Liver (tissue), 9 donors: ENCODE measurements around the gene ACOT12. TPM values are rescaled to one million over a fixed set of nuclear protein-coding genes. Genes with fewer than 3 reads are reported as not detected.

ENCODE experiments used
- DNase-seq: peaks from one replicate; pipeline ENCODE4 v3.0.0-alpha.2; 2017; ENCODE audit warnings: low spot score
- H3K27ac ChIP-seq, 2 donors: one replicate each; pipeline ENCODE4 v1.7.0; 2013; ENCODE audit warnings: inconsistent platforms in 2 of 2, low read length in 2 of 2, control low read depth in 1 of 2, low read depth in 1 of 2, mild to moderate bottlenecking in 1 of 2
- H3K27me3 ChIP-seq, 4 donors: one replicate each; pipeline versions ENCODE4 v1.6.1 to v1.7.0; 2013; ENCODE audit warnings: low read length in 3 of 4, inconsistent platforms in 1 of 4, mild to moderate bottlenecking in 1 of 4, moderate library complexity in 1 of 4; ENCODE audit not compliant: control insufficient read depth in 4 of 4, insufficient read depth in 4 of 4
- H3K36me3 ChIP-seq, 4 donors: one replicate each; pipeline versions ENCODE4 v1.6.1 to v1.7.0; 2013; ENCODE audit warnings: low read length in 3 of 4, mild to moderate bottlenecking in 3 of 4, low read depth in 1 of 4, moderate library complexity in 1 of 4; ENCODE audit not compliant: control insufficient read depth in 4 of 4, insufficient read depth in 3 of 4
- H3K4me1 ChIP-seq, 4 donors: one replicate each; pipeline versions ENCODE4 v1.6.1 to v1.7.0; 2013; ENCODE audit warnings: low read length in 3 of 4, mild to moderate bottlenecking in 3 of 4, moderate library complexity in 1 of 4; ENCODE audit not compliant: control insufficient read depth in 4 of 4, insufficient read depth in 4 of 4
- H3K4me3 ChIP-seq, 3 donors: one replicate each; pipeline versions ENCODE4 v1.6.1 to v1.7.0; 2013; ENCODE audit warnings: low read length in 3 of 3, control low read depth in 1 of 3, low read depth in 1 of 3, mild to moderate bottlenecking in 1 of 3
- H3K9ac ChIP-seq, 2 donors: one replicate each; pipeline ENCODE4 v1.7.0; 2013; ENCODE audit warnings: low read length in 2 of 2, mild to moderate bottlenecking in 2 of 2, moderate library complexity in 2 of 2, control low read depth in 1 of 2, low read depth in 1 of 2
- H3K9me3 ChIP-seq, 4 donors: one replicate each; pipeline versions ENCODE4 v1.6.1 to v1.7.0; 2013; ENCODE audit warnings: low read length in 3 of 4; ENCODE audit not compliant: control insufficient read depth in 4 of 4
- CTCF ChIP-seq: fragments of 150-350 bp; IDR thresholded peaks from 2 replicates; pipeline ENCODE4 v1.5.1; 2017; ENCODE audit warnings: improper control_type of control experiment, low read depth, low read length; ENCODE audit not compliant: missing input control
- FOXA1 ChIP-seq: IDR thresholded peaks from 2 replicates; pipeline ENCODE4 v1.6.1; 2016; ENCODE audit warnings: antibody characterized with exemption
- FOXA2 ChIP-seq: IDR thresholded peaks from 2 replicates; pipeline ENCODE4 v1.6.1; 2016; ENCODE audit warnings: antibody characterized with exemption
- GABPA ChIP-seq, 2 donors: IDR thresholded peaks in 1 of 2; conservative IDR thresholded peaks in 1 of 2; 2 replicates each; pipeline ENCODE4 v1.6.1; 2016; ENCODE audit warnings: antibody characterized with exemption in 2 of 2, mild to moderate bottlenecking in 1 of 2, moderate library complexity in 1 of 2
- HNF4A ChIP-seq, 2 donors: conservative IDR thresholded peaks; 2 replicates each; pipeline ENCODE4 v1.6.1; 2016; ENCODE audit warnings: antibody characterized with exemption in 2 of 2, mild to moderate bottlenecking in 2 of 2
- JUND ChIP-seq, 2 donors: IDR thresholded peaks; 2 replicates each; pipeline ENCODE4 v1.6.1; 2016; ENCODE audit warnings: antibody characterized with exemption in 2 of 2
- MAX ChIP-seq: IDR thresholded peaks from 2 replicates; pipeline ENCODE4 v1.6.1; 2016; ENCODE audit warnings: antibody characterized with exemption
- NR2F2 ChIP-seq: IDR thresholded peaks from 2 replicates; pipeline ENCODE4 v1.6.1; 2016; ENCODE audit warnings: antibody characterized with exemption
- RAD21 ChIP-seq, 2 donors: IDR thresholded peaks; 2 replicates each; pipeline ENCODE4 v1.6.1; 2016; ENCODE audit warnings: antibody characterized with exemption in 2 of 2, mild to moderate bottlenecking in 2 of 2
- RXRA ChIP-seq, 2 donors: IDR thresholded peaks; 2 replicates each; pipeline ENCODE4 v1.6.1; 2017 to 2018; ENCODE audit warnings: antibody characterized with exemption in 2 of 2, mild to moderate bottlenecking in 1 of 2
- SP1 ChIP-seq: IDR thresholded peaks from 2 replicates; pipeline ENCODE4 v1.6.1; 2018; ENCODE audit warnings: antibody characterized with exemption, mild to moderate bottlenecking
- TAF1 ChIP-seq: conservative IDR thresholded peaks from 2 replicates; pipeline ENCODE4 v1.6.1; 2016; ENCODE audit warnings: antibody characterized with exemption, mild to moderate bottlenecking
- YY1 ChIP-seq: IDR thresholded peaks from 2 replicates; pipeline ENCODE4 v1.6.1; 2016; ENCODE audit warnings: antibody characterized with exemption, mild to moderate bottlenecking
- WGBS: extraction: QIAGEN DNeasy Blood & Tissue Kit; methylation state at CpG from one replicate; pipeline ENCODE4 v1.1.7; 2013; 5-methylcytosine and 5-hydroxymethylcytosine counted together
- polyA plus RNA-seq, 2 donors: library from polyadenylated mRNA; stranded (reverse) in 1 of 2; unstranded in 1 of 2; fragments of 200-250 nt in 1 of 2; fragments of >200 nt in 1 of 2; fragmentation: Nextera tagmentation in 1 of 2; extraction: Ambion mirVana in 1 of 2; gene quantifications; one replicate each; pipeline versions ENCODE4 v1.2.1 to v1.2.3, GENCODE V29; 2013 to 2015
- total RNA-seq, 2 donors: library from RNA; depleted of rRNA; stranded (reverse); fragments of >200 nt; gene quantifications; one replicate each; pipeline ENCODE4 v1.2.3, GENCODE V29; 2014
- TF ChIP-seq, protein P1 (sequence below): IDR thresholded peaks from 2 replicates; pipeline ENCODE4 v1.6.1; 2016; ENCODE audit warnings: antibody characterized with exemption
- TF ChIP-seq, protein P2 (sequence below): IDR thresholded peaks from 2 replicates; pipeline ENCODE4 v1.6.1; 2016; ENCODE audit warnings: antibody characterized with exemption, mild to moderate bottlenecking
- donor health status: healthy.
- donor health status: healthy.
- donor health status: healthy.
- donor health status: healthy.
- donor health status: healthy.

ACOT12 gene
- total and polyA plus RNA-seq, 4 donors = 16.9 to 76.4 (median 38.8) TPM

DNA sequence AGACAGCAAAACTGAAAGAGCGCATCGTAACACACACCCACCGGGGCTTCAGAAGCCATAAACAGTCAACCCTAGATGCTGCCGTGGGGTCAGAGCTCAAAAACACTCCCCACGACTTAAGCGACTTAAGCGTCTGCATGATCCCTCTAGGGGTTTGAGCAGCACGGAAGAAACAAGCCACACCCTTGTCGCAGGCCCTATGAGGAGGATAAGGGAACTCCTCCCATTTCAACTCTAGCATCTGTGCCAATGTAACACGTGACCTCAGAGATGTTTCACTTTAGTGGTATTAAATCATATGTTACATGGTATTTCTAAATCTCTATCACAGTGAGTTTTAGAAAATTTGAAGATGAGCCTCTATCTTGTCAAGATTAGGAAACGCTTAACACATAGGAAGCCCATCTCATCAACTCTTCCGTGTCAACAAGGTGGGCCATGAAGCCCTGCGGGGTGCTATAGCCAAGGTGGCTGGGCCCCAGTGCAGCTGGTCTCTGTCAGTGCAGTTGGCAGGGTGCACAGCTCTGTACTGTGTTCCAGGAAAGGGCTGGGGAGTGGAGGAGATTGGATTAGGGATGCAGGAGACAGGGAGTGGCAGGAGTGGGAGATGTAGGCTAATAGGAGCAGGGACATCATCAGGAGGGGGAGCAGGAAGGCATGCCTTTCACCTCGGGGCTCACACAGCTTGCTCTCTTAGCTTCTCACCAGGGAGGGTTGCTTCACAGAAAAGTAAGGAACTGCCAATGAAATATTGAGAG, 59.5 kb downstream of the ACOT12 start:
- no peak for DNase-seq
- Histone ChIP-seq H3K27me3 (no peaks in the 10 kb centered on the region), H3K9me3 (no peaks in the 10 kb centered on the region), H3K36me3 (peaks cover 6 to 38% (median 16%) of the 10 kb centered on the region in 4 donors), H3K9ac (no peak overlapping the region), H3K4me3 (no peak overlapping the region), H3K27ac (no peak overlapping the region), H3K4me1 (peaks cover 0 to 3% (median 0%) of the 10 kb centered on the region in 4 donors)
- WGBS = 91% methylated on average over 14 of the region's 14 CpGs
- TF ChIP-seq, protein P1, sequence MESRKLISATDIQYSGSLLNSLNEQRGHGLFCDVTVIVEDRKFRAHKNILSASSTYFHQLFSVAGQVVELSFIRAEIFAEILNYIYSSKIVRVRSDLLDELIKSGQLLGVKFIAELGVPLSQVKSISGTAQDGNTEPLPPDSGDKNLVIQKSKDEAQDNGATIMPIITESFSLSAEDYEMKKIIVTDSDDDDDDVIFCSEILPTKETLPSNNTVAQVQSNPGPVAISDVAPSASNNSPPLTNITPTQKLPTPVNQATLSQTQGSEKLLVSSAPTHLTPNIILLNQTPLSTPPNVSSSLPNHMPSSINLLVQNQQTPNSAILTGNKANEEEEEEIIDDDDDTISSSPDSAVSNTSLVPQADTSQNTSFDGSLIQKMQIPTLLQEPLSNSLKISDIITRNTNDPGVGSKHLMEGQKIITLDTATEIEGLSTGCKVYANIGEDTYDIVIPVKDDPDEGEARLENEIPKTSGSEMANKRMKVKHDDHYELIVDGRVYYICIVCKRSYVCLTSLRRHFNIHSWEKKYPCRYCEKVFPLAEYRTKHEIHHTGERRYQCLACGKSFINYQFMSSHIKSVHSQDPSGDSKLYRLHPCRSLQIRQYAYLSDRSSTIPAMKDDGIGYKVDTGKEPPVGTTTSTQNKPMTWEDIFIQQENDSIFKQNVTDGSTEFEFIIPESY = no peak
- no peak for TF ChIP-seq FOXA1
- no peak for TF ChIP-seq JUND (IDR thresholded peaks at IDR 0.05)
- no peak for TF ChIP-seq MAX
- no peak for TF ChIP-seq RXRA (IDR thresholded peaks at IDR 0.05)
- TF ChIP-seq SP1 = no peak
- TF ChIP-seq CTCF = no peak
- TF ChIP-seq GABPA (IDR thresholded peaks at IDR 0.05 in 1 of 2, conservative IDR thresholded peaks at IDR 0.05 in 1 of 2) = no peak

GRCh38 chr5:81326554-81326953, 67.4 kb downstream of the ACOT12 start:
- H3K9ac ChIP-seq = no peak overlapping the region
- H3K4me1 ChIP-seq = no peaks in the 10 kb centered on the region
- peaks cover 1 to 29% (median 17%) of the 10 kb centered on the region in 4 donors for H3K36me3 ChIP-seq
- TF ChIP-seq FOXA2 = no peak
- TF ChIP-seq HNF4A (conservative IDR thresholded peaks at IDR 0.05) = no peak
- TF ChIP-seq YY1 = no peak
- no peak for TF ChIP-seq SP1
- TF ChIP-seq TAF1 = no peak
- TF ChIP-seq JUND (IDR thresholded peaks at IDR 0.05) = no peak
- no peak for TF ChIP-seq RAD21 (IDR thresholded peaks at IDR 0.05)
- no peak for TF ChIP-seq NR2F2
- no peak for TF ChIP-seq GABPA (IDR thresholded peaks at IDR 0.05 in 1 of 2, conservative IDR thresholded peaks at IDR 0.05 in 1 of 2)
- TF ChIP-seq, protein P2, sequence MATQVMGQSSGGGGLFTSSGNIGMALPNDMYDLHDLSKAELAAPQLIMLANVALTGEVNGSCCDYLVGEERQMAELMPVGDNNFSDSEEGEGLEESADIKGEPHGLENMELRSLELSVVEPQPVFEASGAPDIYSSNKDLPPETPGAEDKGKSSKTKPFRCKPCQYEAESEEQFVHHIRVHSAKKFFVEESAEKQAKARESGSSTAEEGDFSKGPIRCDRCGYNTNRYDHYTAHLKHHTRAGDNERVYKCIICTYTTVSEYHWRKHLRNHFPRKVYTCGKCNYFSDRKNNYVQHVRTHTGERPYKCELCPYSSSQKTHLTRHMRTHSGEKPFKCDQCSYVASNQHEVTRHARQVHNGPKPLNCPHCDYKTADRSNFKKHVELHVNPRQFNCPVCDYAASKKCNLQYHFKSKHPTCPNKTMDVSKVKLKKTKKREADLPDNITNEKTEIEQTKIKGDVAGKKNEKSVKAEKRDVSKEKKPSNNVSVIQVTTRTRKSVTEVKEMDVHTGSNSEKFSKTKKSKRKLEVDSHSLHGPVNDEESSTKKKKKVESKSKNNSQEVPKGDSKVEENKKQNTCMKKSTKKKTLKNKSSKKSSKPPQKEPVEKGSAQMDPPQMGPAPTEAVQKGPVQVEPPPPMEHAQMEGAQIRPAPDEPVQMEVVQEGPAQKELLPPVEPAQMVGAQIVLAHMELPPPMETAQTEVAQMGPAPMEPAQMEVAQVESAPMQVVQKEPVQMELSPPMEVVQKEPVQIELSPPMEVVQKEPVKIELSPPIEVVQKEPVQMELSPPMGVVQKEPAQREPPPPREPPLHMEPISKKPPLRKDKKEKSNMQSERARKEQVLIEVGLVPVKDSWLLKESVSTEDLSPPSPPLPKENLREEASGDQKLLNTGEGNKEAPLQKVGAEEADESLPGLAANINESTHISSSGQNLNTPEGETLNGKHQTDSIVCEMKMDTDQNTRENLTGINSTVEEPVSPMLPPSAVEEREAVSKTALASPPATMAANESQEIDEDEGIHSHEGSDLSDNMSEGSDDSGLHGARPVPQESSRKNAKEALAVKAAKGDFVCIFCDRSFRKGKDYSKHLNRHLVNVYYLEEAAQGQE = no peak
- no peak for TF ChIP-seq MAX
- H3K9me3 ChIP-seq = no peaks in the 10 kb centered on the region
- no peak for DNase-seq
- no peaks in the 10 kb centered on the region for H3K27me3 ChIP-seq
- H3K4me3 ChIP-seq = no peak overlapping the region
- WGBS = 97% methylated on average over 2 of the region's 2 CpGs
- H3K27ac ChIP-seq = no peak overlapping the region
